GM12892 (cell line): Measurements from ENCODE around the gene FSD1.

Experiments used
- POLR2A ChIP-seq: IDR thresholded peaks from 2 replicates; pipeline ENCODE4 v1.6.1; 2011; ENCODE audit warnings: low read depth, low read length, control low read depth
- POLR2AphosphoS5 ChIP-seq: IDR thresholded peaks from 2 replicates; pipeline ENCODE4 v1.6.1; 2011; ENCODE audit warnings: low read depth, low read length, control low read depth

DNA sequence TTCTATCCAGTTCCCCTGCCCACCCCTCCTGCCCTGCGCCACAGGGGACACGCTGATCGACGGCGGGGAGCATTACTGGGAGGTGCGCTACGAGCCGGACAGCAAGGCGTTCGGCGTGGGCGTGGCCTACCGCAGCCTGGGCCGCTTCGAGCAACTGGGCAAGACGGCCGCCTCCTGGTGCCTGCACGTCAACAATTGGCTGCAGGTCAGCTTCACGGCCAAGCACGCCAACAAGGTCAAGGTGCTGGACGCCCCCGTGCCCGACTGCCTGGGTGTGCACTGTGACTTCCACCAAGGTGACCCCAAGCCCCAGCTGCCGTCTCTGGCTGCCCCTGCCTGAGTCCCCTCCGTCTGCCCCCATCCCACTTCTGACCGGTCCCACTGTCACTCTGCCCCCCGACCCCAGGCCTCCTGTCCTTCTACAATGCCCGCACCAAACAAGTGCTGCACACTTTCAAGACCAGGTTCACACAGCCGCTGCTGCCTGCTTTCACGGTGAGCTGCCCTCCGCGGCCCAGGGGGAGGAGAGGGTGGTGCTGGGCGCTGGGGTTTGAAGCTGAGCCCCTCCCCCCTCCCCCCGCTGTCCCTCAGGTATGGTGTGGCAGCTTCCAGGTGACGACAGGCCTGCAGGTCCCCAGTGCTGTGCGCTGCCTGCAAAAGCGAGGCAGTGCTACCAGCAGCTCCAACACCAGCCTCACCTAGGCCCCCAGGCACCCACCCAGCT, 18.7 kb downstream of the FSD1 start:
- no peak for TF ChIP-seq POLR2A
- no peak for TF ChIP-seq POLR2AphosphoS5
